Activated T-helper 1 cell treated with anti-CD3 and anti-CD28 coated beads, Interleukin-2, amount 50 U/mL, for 16 hours (primary cell): ENCODE measurements around the gene ATP2C1.

ENCODE experiments used
- DNase-seq, 2 donors: peaks; one replicate each; pipeline ENCODE4 v3.0.0-alpha.2; 2020; ENCODE audit warnings: low read depth in 1 of 2, low spot score in 1 of 2

ATP2C1 gene

DNA sequence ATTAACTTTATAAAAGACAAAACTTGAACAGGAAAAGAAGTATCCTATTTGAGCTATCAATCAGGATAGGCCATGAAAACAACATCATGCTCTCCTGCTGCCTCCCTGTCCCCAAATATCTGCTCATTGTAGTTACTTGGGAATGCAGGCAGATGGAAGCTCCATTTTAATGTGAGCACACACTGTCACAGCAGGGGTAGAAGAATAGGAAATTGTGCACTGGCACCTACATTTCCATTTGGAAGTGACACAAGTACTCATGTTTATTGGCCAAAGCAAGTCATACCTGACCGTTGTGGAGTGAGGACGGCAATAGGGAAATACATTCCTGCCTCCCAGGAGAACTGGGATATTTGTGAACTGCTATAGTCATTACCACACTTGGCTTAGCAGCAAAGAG, 80.3 kb downstream of the ATP2C1 start:
- no peak for DNase-seq

GRCh38 chr3:130975251-130975650, 81.4 kb downstream of the ATP2C1 start:
- no peak for DNase-seq

- no peak for DNase-seq
These were observed 82.8 kb downstream of the ATP2C1 start for GRCh38 chr3:130976706-130977105.

GRCh38 chr3:130979117-130979516, 85.2 kb downstream of the ATP2C1 start:
- DNase-seq: no peak

GRCh38 chr3:130981469-130981868, 87.6 kb downstream of the ATP2C1 start:
- DNase-seq: no peak

DNA sequence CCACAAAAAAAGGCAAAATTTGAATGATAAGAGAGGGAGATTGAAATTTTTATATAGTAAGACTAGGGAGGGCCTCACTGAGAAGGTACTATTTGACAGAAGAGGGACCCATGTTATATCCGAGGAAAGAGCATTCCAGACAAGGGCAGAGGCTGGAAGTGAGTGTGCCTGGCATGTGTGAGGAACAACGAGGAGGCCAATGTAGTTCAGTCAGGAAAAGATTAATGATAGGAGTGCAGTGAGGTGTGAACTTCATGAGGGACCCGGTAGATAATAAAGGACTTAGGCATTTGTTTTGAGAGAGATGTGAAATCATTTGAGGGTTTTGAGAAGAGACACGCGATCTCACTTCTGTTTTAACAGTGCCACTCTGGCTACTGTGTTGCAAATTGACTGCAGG, 96.4 kb downstream of the ATP2C1 start:
- no peak for DNase-seq

DNA sequence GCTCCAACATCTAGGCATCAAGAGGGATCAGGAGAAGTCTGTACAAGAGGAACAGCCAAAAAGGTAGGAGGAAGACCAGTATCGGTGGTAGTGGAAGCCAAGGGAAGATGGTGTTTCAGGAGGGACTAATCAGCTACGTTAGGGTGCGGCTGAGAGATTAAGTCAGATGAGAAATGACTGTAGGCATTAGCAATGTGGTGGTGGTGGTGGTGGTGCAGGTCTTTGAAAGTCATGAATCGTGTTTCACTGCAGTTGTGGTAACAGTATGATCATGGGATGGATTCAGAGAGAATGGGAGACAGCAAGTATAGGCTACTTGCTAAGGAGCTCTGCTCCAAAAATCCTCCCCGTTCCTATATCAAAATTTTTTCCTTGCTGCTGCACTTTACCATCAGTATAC, 97.2 kb downstream of the ATP2C1 start:
- no peak for DNase-seq

DNA sequence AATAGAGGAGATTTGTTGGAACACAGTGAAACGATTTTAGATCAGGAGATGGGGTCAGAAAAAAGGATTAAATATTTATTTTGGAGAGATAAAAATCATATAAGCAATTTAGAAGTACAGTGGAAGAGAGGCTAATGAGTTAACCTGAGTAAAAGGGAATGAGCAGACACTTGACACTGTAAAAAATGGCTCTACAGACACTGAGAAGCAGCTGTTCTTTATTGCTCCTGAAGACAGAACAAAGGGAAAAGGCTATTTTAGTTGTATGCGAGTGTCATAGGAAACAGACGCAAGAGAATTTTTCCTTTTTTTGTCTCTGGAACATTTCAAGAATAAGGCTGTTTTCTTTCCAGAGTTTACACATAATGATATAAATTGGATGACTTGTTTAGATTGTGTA, 98.5 kb downstream of the ATP2C1 start:
- no peak for DNase-seq

DNA sequence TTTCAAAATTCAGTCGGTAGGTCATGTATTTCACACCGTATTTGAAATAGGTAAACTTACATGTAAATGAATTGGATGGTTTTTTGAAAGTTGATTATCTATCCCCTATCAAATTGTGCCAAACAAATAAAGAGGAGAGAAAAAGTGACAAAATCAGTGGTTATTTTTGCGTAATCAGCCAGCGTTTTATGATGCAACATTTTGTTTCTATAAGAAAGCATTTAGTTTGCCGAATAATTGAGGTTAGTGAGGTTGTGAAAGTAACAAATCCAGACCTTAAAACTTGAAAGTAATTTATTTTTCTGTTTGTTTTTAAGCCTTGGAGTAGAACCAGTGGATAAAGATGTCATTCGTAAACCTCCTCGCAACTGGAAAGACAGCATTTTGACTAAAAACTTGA, 103.4 kb downstream of the ATP2C1 start:
- no peak for DNase-seq

GRCh38 chr3:131001071-131001470, 107.2 kb downstream of the ATP2C1 start:
- DNase-seq: no peak

DNA sequence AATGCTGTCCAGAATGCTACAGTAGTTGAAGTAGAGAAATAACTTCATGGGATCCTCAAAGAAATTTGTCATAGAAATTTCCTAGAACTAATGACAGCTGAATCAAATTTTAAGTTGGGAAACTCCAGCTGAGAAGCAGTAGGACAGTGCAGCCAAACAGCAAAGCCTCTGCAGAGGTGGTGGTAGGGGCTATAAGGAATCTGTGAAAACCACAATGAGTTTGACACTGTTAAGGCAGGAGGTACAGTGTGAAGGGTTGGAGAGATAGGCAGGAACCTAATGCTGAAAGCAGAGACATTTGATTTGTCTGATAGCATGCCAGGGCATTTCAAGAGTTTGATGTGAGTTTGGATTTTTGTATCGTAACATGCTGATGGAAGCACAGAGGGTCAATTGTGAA, 110.7 kb downstream of the ATP2C1 start:
- no peak for DNase-seq

- no peak for DNase-seq
These were observed 113.4 kb downstream of the ATP2C1 start for GRCh38 chr3:131007256-131007655.

DNA sequence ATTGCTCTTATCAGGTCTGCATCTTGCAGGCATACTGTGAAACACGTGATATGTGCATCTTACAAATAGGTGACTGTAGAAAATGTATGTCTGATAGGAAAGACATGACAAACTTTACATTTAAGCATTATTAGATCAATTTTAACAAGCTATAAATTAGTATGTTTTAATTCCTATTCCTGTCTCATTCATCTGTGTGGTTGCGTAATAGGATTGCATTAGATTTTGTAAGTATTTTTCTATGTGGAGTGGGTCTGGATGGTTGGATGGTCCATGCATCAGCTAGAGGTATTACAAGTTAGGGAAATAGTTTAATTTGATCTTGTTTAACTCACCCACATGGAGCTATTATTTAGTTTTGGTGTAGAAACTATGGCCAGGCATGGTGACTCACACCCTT, 113.9 kb downstream of the ATP2C1 start:
- DNase-seq: no peak

- DNase-seq: no peak
These were observed 114.4 kb downstream of the ATP2C1 start for GRCh38 chr3:131008326-131008725.

- DNase-seq: no peak
These were observed 115.8 kb downstream of the ATP2C1 start for GRCh38 chr3:131009698-131010097.

- no peak for DNase-seq
These were observed 125.1 kb downstream of the ATP2C1 start for GRCh38 chr3:131018970-131019369.

- DNase-seq: no peak
These were observed 126.3 kb downstream of the ATP2C1 start for GRCh38 chr3:131020122-131020693.

DNA sequence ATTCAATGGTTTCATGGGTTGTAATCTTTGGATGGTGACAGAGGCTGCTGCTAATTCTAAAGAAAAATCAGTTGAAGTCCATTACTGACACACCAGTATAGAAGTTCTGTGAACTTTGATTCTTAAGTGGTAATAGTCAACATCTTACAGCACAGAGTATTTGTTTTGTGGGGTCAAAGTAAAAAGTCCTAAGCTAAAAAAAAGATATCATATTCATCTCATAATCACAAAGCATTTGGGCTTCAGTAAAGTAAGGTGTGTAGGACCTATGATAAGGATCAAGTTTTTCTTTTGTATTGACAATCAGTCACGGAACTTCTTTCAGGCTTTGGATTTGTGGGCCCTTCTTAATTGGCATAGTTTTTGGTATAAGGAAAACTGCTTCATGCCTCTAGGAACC, 131.7 kb downstream of the ATP2C1 start:
- DNase-seq: no peak

- DNase-seq: peak; percentile 84
These were observed 132.7 kb downstream of the ATP2C1 start, which contains the start of the genes ASTE1 and NEK11 for GRCh38 chr3:131026321-131027151. Gene ASTE1, minus strand, starts transcription at chr3:131026825. Its CDS starts 1,519 bp downstream, at chr3:131025306. Gene NEK11, plus strand, starts transcription at chr3:131026877. Its CDS starts 2,832 bp downstream, at chr3:131029709.

DNA sequence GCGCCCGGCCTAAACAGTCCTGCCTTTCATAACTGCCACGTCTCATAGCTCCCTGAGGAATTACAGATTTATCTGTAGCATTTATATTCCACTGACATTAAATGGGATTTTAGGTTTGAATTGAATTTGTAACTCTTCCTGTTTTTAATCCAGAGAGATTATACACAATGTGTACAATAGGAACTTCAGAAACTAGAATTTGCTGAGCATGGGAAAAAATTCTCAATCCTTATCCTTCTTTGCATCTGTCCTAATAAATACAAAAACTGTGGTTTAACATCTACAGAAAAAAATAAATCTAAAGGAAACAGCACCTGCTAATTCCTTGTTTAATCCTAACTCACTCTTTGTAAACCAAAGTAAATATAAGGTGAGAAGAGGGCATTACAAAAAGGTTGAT, 135.0 kb downstream of the ATP2C1 start:
- no peak for DNase-seq

DNA sequence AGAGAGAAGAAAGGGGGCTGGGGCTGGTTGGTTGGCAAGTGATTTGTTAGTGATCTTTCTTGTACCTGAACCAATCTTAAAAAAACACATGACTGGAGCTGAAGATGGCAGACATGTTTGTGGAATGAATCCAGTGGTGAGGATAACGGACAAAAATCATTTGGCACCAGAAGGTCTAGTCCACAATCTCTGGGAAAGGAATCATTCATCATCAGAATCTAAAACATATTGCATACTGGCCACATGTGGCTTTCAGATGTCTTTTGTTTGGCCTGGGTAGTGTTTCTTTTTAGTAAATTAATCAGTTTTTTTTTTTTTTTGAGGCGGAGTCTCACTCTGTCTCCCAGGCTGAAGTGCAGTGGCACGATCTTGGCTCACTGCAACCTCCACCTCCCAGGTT, 137.8 kb downstream of the ATP2C1 start:
- no peak for DNase-seq

DNA sequence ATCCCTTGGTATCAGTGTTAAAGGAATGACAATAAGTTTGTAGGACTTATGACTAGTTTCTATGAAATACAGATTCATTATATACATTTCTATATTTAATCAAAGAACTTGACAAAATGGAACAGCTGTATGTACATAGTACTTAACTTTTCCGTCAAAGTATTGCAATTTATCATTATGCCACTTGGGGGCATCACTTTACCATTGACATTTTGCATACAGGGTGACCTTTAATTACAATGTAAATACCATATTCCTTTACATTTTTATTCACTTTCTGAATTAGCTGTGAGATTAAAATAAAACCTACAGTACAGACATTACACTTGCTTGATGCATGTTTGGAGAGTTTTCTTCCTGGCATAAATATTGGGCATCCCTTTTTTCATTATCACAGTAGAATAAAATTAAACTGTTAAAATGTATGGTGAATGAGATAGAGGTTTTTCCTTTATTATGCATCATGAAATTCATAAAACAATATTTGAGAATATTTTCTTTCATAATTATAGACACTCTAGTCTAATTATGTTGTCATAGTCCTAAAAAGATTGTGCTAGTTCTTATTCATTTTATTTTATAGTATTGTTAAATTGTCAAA, 139.7 kb downstream of the ATP2C1 start:
- no peak for DNase-seq
